HepG2 (cell line): ENCODE results near the gene PGPEP1. TPM values are rescaled to one million over a fixed set of nuclear protein-coding genes. Genes with fewer than 3 reads are reported as not detected.

ENCODE experiments used
- ELF3 ChIP-seq: IDR thresholded peaks from 2 replicates; pipeline ENCODE4 v1.6.1; 2016; ENCODE audit warnings: missing genetic modification reagents, missing compliant biosample characterization
- KDM2A ChIP-seq: sonication (generic); formaldehyde crosslinking; IDR thresholded peaks from 2 replicates; pipeline ENCODE4 v1.4.0; 2020; ENCODE audit warnings: low read depth, missing genetic modification reagents, borderline replicate concordance
- MAZ ChIP-seq, 2 experiments: sonication (generic) in 1 of 2; formaldehyde crosslinking in 1 of 2; IDR thresholded peaks; 2 replicates each; pipeline versions ENCODE4 v1.5.0 to v1.6.1; 2012 to 2020; ENCODE audit warnings: low read depth in 2 of 2, mild to moderate bottlenecking in 2 of 2, borderline replicate concordance in 1 of 2, improper control_type of control experiment in 1 of 2, low read length in 1 of 2, missing genetic modification reagents in 1 of 2, moderate library complexity in 1 of 2
- PRDM15 ChIP-seq: sonication (generic); formaldehyde crosslinking; IDR thresholded peaks from 2 replicates; pipeline ENCODE4 v1.4.0; 2020; ENCODE audit warnings: missing genetic modification reagents
- RFX3 ChIP-seq: IDR thresholded peaks from 2 replicates; pipeline ENCODE4 v1.6.1; 2016; ENCODE audit warnings: missing biosample characterization, missing genetic modification reagents
- RNF2 ChIP-seq: fragments of 450-650 bp; conservative IDR thresholded peaks from 2 replicates; pipeline ENCODE4 v1.6.1; 2016; ENCODE audit warnings: low read depth
- SAP130 ChIP-seq: IDR thresholded peaks from 2 replicates; pipeline ENCODE4 v1.6.1; 2016; ENCODE audit warnings: low read depth
- SP1 ChIP-seq, 2 experiments: fragments of 450-650 bp in 1 of 2; sonication (generic) in 1 of 2; formaldehyde crosslinking in 1 of 2; IDR thresholded peaks; 2 replicates each; pipeline versions ENCODE4 v1.4.0 to v1.6.1; 2016 to 2020; ENCODE audit warnings: missing genetic modification reagents in 1 of 2
- STAG1 ChIP-seq: sonication (generic); formaldehyde crosslinking; IDR thresholded peaks from 2 replicates; pipeline ENCODE4 v1.4.0; 2020; ENCODE audit warnings: missing genetic modification reagents
- TFDP1 ChIP-seq: IDR thresholded peaks from 2 replicates; pipeline ENCODE4 v1.6.1; 2016; ENCODE audit warnings: missing compliant biosample characterization, missing genetic modification reagents, borderline replicate concordance
- TFDP2 ChIP-seq: sonication (generic); formaldehyde crosslinking; IDR thresholded peaks from 2 replicates; pipeline ENCODE4 v1.4.0; 2020; ENCODE audit warnings: missing genetic modification reagents
- TOPORS ChIP-seq: sonication (generic); formaldehyde crosslinking; IDR thresholded peaks from 2 replicates; pipeline ENCODE4 v1.8.0; 2023; ENCODE audit warnings: mild to moderate bottlenecking, missing genetic modification reagents
- ZBTB49 ChIP-seq: sonication (generic); formaldehyde crosslinking; IDR thresholded peaks from 2 replicates; pipeline ENCODE4 v1.4.0; 2020; ENCODE audit warnings: missing genetic modification reagents, borderline replicate concordance
- ZBTB7A ChIP-seq: sonication (generic); formaldehyde crosslinking; IDR thresholded peaks from 2 replicates; pipeline ENCODE4 v1.8.0; 2022; ENCODE audit warnings: mild to moderate bottlenecking, missing genetic modification reagents
- ZMYM4 ChIP-seq: sonication (generic); formaldehyde crosslinking; IDR thresholded peaks from 2 replicates; pipeline ENCODE4 v1.8.1; 2023; ENCODE audit warnings: mild to moderate bottlenecking, missing genetic modification reagents
- ZNF205 ChIP-seq: IDR thresholded peaks from 2 replicates; pipeline ENCODE4 v1.6.1; 2018; ENCODE audit warnings: missing biosample characterization, missing genetic modification reagents
- ZNF546 ChIP-seq: sonication (generic); formaldehyde crosslinking; conservative IDR thresholded peaks from 2 replicates; pipeline ENCODE4 v1.8.1; 2023; ENCODE audit warnings: mild to moderate bottlenecking, missing genetic modification reagents
- ZNF563 ChIP-seq: sonication (generic); formaldehyde crosslinking; IDR thresholded peaks from 2 replicates; pipeline ENCODE4 v1.8.0; 2022; ENCODE audit warnings: mild to moderate bottlenecking, moderate library complexity, missing genetic modification reagents
- ZNF589 ChIP-seq: sonication (generic); formaldehyde crosslinking; conservative IDR thresholded peaks from 2 replicates; pipeline ENCODE4 v1.8.0; 2022; ENCODE audit warnings: mild to moderate bottlenecking, moderate library complexity, missing genetic modification reagents
- polyA plus RNA-seq, 8 experiments: library from polyadenylated mRNA; depleted of rRNA in 3 of 8; stranded (reverse) in 7 of 8; unstranded in 1 of 8; fragments of >200 nt; fragmentation: Illumina TruSeq in 4 of 8; extraction: Trizol in 4 of 8; gene quantifications; 2 replicates each; pipeline versions ENCODE4 v1.2.1 to v1.2.3, GENCODE V29; 2011 to 2016; ENCODE audit warnings: low read depth in 4 of 8, missing spikeins in 1 of 8, mixed read lengths in 1 of 8; ENCODE audit not compliant: insufficient read depth in 1 of 8
- total RNA-seq, 5 experiments: library from RNA; depleted of rRNA; stranded (reverse); fragments of >200 nt; fragmentation: Illumina TruSeq; extraction: Trizol; gene quantifications; 2 replicates each; pipeline ENCODE4 v1.2.3, GENCODE V29; 2016; ENCODE audit warnings: low read depth in 1 of 5

Gene PGPEP1
- total and polyA plus RNA-seq, 2 of the 13 experiments (the other 11 are each of a cell fraction or from before 2014, with no cell fraction given), result 53.1 to 56.6 TPM

- TF ChIP-seq PRDM15 (CRISPR knock-in tag), result peak; percentile 74
- TF ChIP-seq ZNF205 (CRISPR knock-in tag), result 0 out of 2 replicates have a peak, but pooled peaks have one; percentile 27
- TF ChIP-seq ZBTB49 (CRISPR knock-in tag), result no peak
- no peak for TF ChIP-seq SP1 (IDR thresholded peaks at IDR 0.05)
- peak; percentile 17; the same call in 1 of the 2 replicates for TF ChIP-seq SP1 (CRISPR knock-in tag; IDR thresholded peaks at IDR 0.05)
- 0 out of 2 replicates have a peak, but pooled peaks have one; percentile 15 for TF ChIP-seq KDM2A (CRISPR knock-in tag)
- 0 out of 2 replicates have a peak, but pooled peaks have one; percentile 36 for TF ChIP-seq ELF3 (CRISPR knock-in tag)
- no peak for TF ChIP-seq ZNF546
- TF ChIP-seq TFDP2 (CRISPR knock-in tag), result peak; percentile 50
- 0 out of 2 replicates have a peak, but pooled peaks have one; percentile 25 for TF ChIP-seq RFX3
- TF ChIP-seq TOPORS (CRISPR knock-in tag), result 0 out of 2 replicates have a peak, but pooled peaks have one; percentile 5
- peak; percentile 49 for TF ChIP-seq STAG1 (CRISPR knock-in tag)
- TF ChIP-seq ZMYM4 (CRISPR knock-in tag), result 0 out of 2 replicates have a peak, but pooled peaks have one; percentile 7
- TF ChIP-seq RNF2, result 0 out of 2 replicates have a peak, but pooled peaks have one; percentile 52
- peak; percentile 73 for TF ChIP-seq ZNF563 (CRISPR knock-in tag)
- peak; percentile 53; the same call in 1 of the 2 replicates for TF ChIP-seq MAZ (IDR thresholded peaks at IDR 0.05; ENCODE audit: borderline replicate concordance, low read depth, low read length)
- peak; percentile 39 for TF ChIP-seq MAZ (CRISPR knock-in tag; IDR thresholded peaks at IDR 0.05; ENCODE audit: low read depth)
- peak; percentile 55 for TF ChIP-seq SAP130
- TF ChIP-seq TFDP1, result peak; percentile 63; the same call in 1 of the 2 replicates
- no peak for TF ChIP-seq ZNF589 (CRISPR knock-in tag)
- no peak for TF ChIP-seq ZBTB7A
Observed at GRCh38 chr19:18419195-18419698, 78.8 kb downstream of the PGPEP1 start, which contains the start of gene SSBP4 (continued).
